GM18499 (cell line): ENCODE data around the gene TMEM145.
"Not testable (repeated sequence)": the region's sequence is repeated elsewhere in the genome, so short reads cannot be mapped to it uniquely, and the experiment has no call there.

Experiments
- ATAC-seq: cut with Tn5 transposase; IDR thresholded peaks from one replicate; pipeline ENCODE4 v1.9.1; 2021; ENCODE audit warnings: moderate number of reproducible peaks; ENCODE audit not compliant: insufficient read depth, unreplicated experiment

TMEM145 gene

GRCh38 chr19:42332059-42332458, 18.9 kb downstream of the TMEM145 start:
- ATAC-seq: no peak

- ATAC-seq: no peak
Observed at GRCh38 chr19:42333018-42333417, 19.9 kb downstream of the TMEM145 start.

GRCh38 chr19:42333975-42334696, 21.0 kb downstream of the TMEM145 start:
- no peak for ATAC-seq

GRCh38 chr19:42334697-42335373, 21.7 kb downstream of the TMEM145 start:
- no peak for ATAC-seq

- no peak for ATAC-seq
Observed at GRCh38 chr19:42335374-42335936, 22.3 kb downstream of the TMEM145 start.

- ATAC-seq: no peak
Observed at GRCh38 chr19:42335971-42336370, 22.9 kb downstream of the TMEM145 start.

- not testable (repeated sequence) for ATAC-seq
Observed at GRCh38 chr19:42339126-42339860, 26.2 kb downstream of the TMEM145 start.

- ATAC-seq: not testable (repeated sequence)
Observed at GRCh38 chr19:42339922-42340321, 26.8 kb downstream of the TMEM145 start.

GRCh38 chr19:42343344-42344110, 30.4 kb downstream of the TMEM145 start:
- no peak for ATAC-seq

- no peak for ATAC-seq
Observed at GRCh38 chr19:42344336-42344893, 31.3 kb downstream of the TMEM145 start.

GRCh38 chr19:42345191-42345812, 32.2 kb downstream of the TMEM145 start:
- no peak for ATAC-seq

GRCh38 chr19:42348211-42348610, 35.1 kb downstream of the TMEM145 start:
- no peak for ATAC-seq

- ATAC-seq: no peak
Observed at GRCh38 chr19:42349378-42350107, 36.4 kb downstream of the TMEM145 start.

GRCh38 chr19:42350417-42350816, 37.3 kb downstream of the TMEM145 start:
- no peak for ATAC-seq

- no peak for ATAC-seq
Observed at GRCh38 chr19:42351079-42351735, 38.1 kb downstream of the TMEM145 start.

- no peak for ATAC-seq
Observed at GRCh38 chr19:42352301-42353259, 39.5 kb downstream of the TMEM145 start.

GRCh38 chr19:42353341-42354015, 40.4 kb downstream of the TMEM145 start:
- no peak for ATAC-seq
